NCI-H1417 treated with DMSO at 0.1 percent for 48 hours (cell line): ENCODE measurements around the gene CHD9.
"Not testable (repeated sequence)": the region's sequence is repeated elsewhere in the genome, so short reads cannot be mapped to it uniquely, and the experiment has no call there.

ENCODE experiments used
- DNase-seq: peaks from one replicate; lab custom pipeline; 2025; lab: John Stamatoyannopoulos, UW

CHD9 gene

GRCh38 chr16:53047515-53047914, 7.3 kb upstream of the CHD9 start:
- DNase-seq, result not testable (repeated sequence)

DNA sequence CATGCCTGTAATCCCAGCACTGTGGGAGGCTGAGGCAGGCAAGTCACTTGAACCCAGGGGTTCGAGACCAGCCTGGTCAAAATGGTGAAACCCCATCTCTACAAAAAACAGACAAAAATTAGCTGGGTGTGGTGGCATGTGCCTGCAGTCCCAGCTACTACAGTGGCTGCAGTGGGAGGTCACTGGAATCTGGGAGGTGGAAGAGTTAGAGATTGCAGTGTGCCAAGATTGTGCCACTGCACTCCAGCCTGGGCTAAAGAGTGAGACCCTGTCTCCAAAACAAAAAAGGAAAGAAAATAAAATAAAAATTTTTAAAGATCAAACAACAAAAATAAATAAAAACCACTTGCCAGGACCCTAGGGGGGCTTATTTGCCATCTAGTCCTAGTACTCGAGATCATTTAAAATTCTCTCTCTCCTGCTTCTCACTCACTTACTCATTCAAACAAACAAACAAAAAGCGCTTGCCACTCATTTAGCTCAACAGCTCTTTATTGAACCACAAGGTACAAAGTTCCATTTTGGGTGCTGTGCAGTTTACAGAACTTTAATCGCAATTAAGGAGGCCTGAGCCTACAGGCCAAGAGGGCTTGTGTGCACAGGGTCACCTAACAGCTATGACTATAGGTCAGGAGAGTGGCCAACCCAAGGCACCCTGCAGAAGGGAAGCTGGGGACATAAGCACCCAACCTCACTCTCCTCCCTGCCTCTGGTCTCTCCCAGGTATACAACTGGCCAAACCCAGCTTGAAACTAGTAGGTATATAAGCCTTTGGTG, 6.5 kb upstream of the CHD9 start:
- no peak for DNase-seq

DNA sequence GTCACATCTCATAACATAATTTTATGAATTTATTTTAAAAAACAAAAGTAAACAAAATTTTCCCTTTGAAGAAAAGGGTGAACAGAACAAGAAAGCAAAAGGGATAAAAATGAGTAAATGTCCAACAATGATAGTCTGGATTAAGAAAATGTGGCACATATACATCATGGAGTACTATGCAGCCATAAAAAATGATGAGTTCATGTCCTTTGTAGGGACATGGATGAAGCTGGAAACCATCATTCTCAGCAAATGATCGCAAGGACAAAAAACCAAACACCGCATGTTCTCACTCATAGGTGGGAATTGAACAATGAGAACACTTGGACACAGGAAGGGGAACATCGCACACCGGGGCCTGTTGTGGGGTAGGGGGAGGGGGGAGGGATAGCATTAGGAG, 3.5 kb upstream of the CHD9 start:
- DNase-seq, result not testable (repeated sequence)

GRCh38 chr16:53052519-53053501, 2.0 kb upstream of the CHD9 start, which contains the start of gene CHD9NB:
CHD9NB (minus strand) TSS chr16:53052897; CDS start chr16:53044158, 8,739 bp downstream.
- no peak for DNase-seq

DNA sequence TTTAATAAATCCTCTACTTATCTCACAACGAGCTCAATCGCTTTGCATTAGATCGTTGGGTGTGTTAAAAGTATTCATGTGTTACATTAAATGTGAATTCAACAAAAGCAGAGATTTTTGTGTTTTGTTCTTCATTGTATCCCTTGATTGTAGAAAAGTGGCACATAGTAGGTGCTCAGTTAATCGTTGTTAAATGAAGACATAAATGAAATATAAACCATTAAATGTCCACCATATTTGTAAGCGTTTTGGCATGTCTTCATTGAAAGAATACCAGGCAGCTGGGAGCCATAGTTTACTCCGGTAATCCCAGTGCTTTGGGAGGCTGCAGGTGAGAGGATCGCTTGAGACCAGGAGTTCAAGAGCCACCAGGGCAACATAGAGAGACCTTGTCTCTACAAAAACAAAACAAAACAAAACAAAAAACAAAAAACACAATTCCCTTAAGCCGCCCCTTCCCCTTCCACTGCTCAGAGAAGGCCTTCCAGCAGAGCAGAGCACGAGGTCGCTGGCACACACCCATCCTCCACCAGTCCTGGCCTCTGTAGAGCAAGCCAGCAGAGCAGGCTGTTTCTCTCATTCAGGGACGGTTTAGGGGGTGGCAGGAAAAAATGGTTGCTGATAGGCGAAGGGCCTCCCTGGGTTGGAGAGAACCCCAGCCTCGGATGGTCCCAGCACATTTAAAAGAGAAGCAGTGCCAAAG, 673 bp upstream of the CHD9 start:
- DNase-seq, result no peak

- no peak for DNase-seq
Measured at GRCh38 chr16:53055541-53056391, 975 bp downstream of the CHD9 start.

DNA sequence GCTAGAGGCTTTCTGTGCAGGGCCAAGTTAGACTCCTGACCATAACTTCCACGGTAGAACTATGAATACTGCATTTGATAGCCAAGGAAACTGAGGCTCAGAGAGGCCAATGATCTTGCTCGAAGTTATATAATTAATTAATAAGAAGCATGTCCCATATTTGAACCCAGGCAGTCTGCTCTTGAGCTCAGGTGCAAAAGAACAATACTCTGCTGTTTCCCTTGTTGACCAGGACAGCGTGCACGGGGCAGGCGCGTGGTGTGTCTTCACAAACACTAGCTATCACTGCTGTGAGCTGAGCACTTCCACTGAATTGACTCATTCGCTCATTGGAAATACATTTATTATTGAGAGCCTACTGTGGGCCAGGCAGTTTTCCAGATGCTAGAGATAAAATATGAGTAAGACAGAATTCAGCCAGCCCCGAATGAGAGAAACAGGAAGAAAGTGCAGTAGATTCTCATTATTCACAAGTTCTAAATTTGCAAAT, 1.6 kb downstream of the CHD9 start:
- DNase-seq, result no peak

GRCh38 chr16:53057658-53058057, 2.9 kb downstream of the CHD9 start:
- DNase-seq, result no peak

DNA sequence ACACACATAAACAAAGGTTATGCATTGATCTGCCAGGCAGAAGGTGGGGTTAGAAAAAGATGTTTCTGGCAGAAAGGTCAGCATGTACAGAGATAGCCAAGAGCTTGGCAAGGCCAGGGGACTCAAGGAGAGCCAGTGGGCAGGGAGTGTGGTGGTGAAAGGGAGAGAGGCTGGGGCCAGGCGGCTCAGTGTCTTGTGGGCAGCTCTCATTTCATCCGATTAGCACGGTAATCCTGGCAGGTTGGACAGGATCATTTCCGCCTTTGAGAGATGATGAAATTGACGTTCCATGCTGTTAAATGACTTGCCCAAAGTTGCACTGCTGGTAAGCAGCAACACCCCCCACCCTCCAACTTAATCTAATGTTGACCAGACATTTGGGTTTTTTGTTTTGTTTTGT, 3.6 kb downstream of the CHD9 start:
- DNase-seq, result no peak

DNA sequence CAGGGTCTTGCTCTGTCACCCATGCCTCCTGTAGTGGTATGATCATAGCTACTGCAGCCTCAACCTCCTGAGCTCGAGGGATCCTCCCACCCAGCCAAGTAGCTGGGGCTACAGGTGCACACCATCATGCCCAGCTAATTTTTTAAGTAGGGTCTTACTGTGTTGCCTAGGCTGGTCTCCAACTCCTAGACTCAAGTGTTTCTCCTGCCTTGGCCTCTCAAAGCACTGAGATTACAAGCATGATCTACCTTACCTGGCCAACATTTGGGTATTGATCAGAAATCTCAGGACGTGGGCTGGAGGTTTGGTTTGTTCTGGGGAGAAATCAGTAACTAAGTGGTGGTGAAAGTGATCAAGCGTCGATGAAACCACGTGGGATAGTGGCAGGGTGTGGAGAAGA, 4.1 kb downstream of the CHD9 start:
- DNase-seq, result no peak

GRCh38 chr16:53059672-53060071, 4.9 kb downstream of the CHD9 start:
- DNase-seq, result no peak

DNA sequence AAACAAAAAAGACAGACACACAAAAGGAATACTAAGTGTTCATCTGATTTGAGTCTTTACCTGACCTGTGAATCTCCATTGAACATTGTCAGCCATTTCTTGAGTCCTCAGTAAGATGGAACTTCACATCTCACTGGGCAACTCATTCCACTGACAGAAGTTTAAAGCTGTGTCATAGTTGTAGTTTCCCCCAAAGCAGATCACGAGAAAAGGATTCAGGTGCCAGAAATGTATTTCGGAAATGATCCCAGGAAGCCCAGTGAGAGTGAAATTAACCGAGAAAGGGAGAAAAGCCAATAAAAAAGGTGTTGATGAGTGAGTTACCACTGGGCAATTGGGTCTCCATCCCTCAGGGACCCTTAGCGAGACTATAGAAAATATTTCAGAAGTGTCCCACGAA, 6.5 kb downstream of the CHD9 start:
- DNase-seq, result no peak

DNA sequence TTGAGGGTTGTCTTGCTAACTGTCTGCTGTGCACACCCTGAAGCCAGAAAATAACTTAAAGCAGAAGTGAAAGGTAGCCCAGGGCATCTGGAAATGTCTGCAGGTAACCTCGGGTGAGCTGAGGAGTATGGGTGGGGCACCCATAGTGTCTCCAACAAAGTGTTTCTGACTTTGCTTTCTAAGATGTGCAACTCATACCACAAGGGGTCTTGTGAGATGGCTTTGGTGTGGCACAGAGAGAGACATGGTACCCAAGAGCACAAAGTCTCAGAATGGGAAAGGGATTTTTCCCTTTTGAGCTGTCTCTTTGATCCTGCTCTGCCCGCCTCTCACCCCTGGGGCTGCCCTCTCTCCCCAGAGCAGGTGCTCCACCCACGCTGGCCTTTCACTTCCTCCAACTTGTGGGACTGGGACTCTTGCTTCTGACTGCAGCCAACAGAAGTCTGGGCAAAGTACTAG, 6.9 kb downstream of the CHD9 start:
- DNase-seq, result no peak

DNA sequence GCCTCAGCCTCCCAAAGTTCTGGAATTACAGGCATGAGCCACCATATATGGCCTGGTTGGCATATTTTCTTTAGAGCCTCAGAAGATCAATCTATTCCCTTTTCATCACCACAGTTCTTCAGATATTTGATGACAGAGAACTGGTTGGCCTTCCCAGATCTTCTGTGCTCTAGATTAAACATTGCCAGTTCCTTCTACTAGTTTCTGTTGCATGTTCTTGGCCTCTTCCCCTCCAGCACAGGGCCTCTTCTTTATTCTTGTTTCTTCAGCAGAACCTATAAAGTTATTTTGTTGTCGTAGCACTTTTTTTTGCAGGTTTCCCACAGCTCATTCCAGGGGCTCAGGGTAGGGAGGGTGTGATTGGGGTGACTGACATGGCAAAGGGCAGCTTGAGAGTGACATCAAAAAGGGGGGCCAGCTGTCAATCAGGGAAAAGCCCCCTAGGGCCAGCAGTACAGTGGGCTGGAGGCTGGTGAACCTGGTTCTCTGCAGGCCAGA, 9.3 kb downstream of the CHD9 start:
- no peak for DNase-seq

DNA sequence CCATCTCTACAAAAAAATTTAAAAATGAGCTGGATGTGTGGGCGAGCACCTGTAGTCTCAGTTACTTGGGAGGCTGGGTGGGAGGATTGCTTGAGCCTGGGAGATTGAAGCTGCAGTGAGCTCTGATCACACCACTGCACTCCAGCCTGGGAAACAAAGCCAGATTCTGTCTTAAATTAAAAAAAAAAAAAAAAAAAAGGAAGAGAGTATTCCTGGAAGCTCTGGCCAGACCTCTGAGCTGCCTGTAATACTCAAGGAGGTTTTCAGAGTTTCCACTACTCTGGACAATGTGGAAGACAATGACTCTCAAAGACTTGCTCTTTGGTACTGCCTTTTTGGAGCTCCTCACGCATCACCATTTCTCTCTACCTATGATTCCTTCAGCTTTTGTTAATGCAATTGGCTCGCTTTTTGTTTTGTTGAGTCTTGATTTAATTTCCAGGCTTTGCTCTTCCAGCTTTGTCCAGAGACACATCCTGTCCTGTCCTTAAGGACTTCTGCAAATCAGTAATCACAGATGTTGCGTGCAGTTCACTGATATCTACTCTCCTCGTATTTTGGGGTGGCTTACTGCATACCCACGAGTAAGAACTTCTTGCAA, 10.8 kb downstream of the CHD9 start:
- DNase-seq, result no peak

GRCh38 chr16:53067675-53068074, 12.9 kb downstream of the CHD9 start:
- no peak for DNase-seq

DNA sequence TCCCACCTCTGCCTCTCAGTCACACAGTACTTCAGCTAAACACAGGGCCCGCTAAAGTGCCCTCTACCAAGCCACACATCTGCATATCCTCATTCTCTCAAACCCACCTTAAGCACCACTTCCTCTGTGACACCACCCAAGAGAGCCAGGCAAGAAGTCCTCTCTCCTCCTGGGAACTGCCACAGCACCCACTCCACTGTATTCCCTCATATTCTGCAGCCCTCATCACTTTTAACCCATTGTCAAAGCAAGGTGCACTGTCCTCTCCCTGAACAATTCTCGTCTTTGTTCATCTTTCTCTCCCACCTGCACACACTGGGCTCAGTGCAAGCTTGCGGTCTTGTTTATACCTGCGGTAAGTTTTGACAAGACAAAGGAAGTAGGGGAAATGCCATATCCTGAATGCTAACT, 13.6 kb downstream of the CHD9 start:
- no peak for DNase-seq

DNA sequence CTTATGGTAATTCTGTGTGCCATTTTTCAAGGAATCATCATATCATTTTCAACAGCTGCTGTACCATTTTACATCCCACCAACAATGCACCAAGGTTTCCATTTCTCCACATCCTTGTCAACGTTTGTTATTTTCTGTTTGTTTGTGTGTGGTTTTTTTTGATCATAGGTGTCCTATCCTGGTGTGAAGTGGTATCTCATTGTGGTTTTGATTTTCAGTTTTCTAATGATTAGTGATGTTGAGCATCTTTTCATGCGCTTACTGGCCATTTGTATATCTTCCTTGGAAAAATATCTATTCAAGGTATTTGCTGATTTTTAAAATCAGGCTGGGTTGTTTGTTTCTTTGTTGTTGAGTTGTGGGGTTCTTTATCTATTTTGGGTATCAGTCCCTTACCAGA, 15.0 kb downstream of the CHD9 start:
- no peak for DNase-seq

DNA sequence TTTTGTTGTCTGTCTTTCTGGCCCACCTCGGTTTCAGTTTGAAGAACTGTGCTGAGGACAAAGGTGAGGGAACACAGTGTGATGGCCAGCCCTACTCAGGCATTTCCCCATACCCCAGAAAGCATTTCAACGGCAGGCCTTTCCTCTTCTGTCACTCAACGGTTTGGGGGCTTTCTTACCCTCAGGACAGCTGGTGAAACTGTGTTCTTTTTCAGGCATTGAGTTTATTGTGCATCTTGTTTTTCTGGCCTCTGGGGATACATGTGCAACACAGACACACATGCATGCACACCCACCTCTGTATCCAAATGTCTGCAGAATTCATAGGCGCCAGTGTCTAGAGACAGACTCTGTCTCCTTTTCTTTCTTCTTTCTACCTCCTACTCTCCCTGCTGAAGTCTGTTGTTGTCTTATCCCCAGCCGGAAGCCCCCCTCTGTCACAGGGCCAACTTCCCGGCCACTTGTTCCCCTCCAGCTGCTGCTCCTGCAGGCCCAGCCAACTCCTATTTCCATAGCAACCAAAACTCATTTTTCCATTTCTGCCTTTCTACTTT, 17.0 kb downstream of the CHD9 start:
- no peak for DNase-seq

DNA sequence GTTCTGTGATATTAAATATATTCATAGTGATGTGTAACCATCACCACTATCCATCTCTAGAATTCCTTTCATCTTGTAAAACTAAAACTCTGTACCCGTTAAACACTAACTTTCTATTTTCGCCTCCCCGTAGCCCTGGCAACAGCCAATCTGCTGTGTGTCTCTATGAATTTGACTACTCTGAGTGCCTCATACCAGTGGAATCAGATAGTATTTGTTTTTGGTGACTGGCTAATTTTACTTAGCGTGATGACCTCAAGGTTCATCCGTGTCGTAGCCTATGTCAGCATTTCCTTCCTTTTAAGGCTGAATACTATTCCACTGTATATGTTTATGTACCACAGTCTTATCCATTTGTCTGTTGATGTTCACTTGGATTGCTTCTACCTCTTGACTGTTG, 18.2 kb downstream of the CHD9 start:
- DNase-seq, result no peak
